Muscle of back (tissue), 13 donors: ENCODE measurements around the gene ZNF468. TPM values are rescaled to one million over a fixed set of nuclear protein-coding genes. Genes with fewer than 3 reads are reported as not detected.
"Not testable (repeated sequence)": the region's sequence is repeated elsewhere in the genome, so short reads cannot be mapped to it uniquely, and the experiment has no call there.

Experiments
- DNase-seq, 3 donors: peaks; one replicate each; pipeline versions ENCODE4 v3.0.0 to v3.0.0-alpha.2; 2013
- long read RNA-seq, 9 donors: transcript quantifications; one replicate each; lab custom pipeline, GENCODE V29; 2026
- polyA plus RNA-seq, 10 donors: library from polyadenylated mRNA; unstranded; fragments of 120-200 nt; gene quantifications; one replicate each; pipeline ENCODE4 v1.2.1, GENCODE V29; 2013; ENCODE audit not compliant: insufficient read length in 10 of 10

ZNF468 gene
- 10 to 100 TPM; 13.2 to 22.5 (median 18.1) TPM for polyA plus RNA-seq
- long read RNA-seq, donor 1, full-length matches to known transcripts, result 2 of 2 reads
- long read RNA-seq, donor 1, partial matches to known transcripts, result 0 of 2 reads
- long read RNA-seq, donor 1, other reads (novel, unspliced or antisense), result 0 of 2 reads
- long read RNA-seq, donor 2, result 0 reads
- long read RNA-seq, donor 3, result 0 reads
- long read RNA-seq, donor 4, result 0 reads
- long read RNA-seq, donor 5, result 0 reads
- long read RNA-seq, donor 6, full-length matches to known transcripts, result 1 of 1 reads
- long read RNA-seq, donor 6, partial matches to known transcripts, result 0 of 1 reads
- long read RNA-seq, donor 6, other reads (novel, unspliced or antisense), result 0 of 1 reads
- long read RNA-seq, donor 7, result 0 reads
- long read RNA-seq, donor 8, result 0 reads
- long read RNA-seq, donor 9, full-length matches to known transcripts, result 1 of 1 reads
- long read RNA-seq, donor 9, partial matches to known transcripts, result 0 of 1 reads
- long read RNA-seq, donor 9, other reads (novel, unspliced or antisense), result 0 of 1 reads

- peak; percentile 38 to 85 (median 66) for DNase-seq
Measured at GRCh38 chr19:52857378-52858191, at the start of gene ZNF468. ZNF468 (minus strand) TSS chr19:52857619; CDS start chr19:52854272, 3,347 bp downstream.

DNA sequence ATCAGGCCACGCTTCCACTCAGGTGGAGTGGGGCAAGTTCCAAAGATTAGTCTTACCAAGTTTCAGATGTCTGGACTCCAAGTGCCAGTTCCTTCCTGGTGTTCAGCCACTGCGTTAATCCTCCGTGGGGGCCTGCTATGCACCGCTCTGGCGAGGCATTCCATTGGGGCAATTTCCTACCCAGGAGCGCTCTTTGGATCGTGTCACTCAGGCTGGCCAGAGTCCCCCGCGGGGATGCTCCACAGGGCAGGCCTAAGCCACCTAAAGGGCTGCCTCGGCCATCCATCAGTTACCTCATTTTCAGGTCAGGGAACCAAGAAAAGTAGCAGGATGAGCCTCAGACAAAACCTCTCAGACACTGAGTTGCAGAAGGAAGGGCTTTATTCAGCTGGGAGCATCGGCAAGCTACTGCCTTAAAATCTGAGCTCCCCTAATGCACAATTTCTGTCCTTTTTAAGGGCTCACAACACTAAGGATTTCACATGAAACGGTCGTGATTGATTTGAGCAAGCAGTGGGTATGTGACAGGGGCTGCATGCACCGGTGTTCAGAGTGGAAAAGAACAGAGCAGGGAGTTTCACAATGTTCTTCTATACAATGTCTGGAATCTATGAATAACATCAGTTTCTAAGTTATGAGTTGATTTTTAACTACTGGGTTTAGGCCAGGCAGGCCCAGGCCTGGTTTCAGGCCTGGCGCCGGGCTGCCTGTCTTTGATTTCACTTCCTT is 46.8 kb upstream of the ZNF468 start:
- DNase-seq, result not testable (repeated sequence)

- no peak for DNase-seq
Measured at GRCh38 chr19:52901842-52902241, 44.4 kb upstream of the ZNF468 start.

GRCh38 chr19:52898596-52898995 is 41.2 kb upstream of the ZNF468 start:
- not testable (repeated sequence) for DNase-seq

DNA sequence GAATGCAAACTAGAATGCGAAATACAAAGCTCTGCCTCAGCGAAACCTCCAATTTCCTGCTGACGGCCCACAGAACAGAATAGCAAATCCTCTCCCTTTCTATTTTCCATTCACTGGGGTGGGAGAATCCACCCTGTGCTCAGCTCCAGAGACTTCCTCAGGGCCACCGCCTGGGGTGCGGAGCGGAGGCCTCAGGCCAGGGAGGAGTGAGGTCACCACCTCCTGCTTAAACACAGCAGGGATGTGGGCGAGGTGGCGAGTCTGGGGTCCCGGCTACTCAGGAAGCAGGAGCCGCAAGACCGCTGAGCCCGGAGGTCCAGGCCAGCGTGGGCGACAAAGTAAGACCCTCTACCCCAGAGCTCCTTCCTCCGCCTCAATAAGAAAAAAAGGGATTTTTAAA is 40.7 kb upstream of the ZNF468 start:
- no peak for DNase-seq

DNA sequence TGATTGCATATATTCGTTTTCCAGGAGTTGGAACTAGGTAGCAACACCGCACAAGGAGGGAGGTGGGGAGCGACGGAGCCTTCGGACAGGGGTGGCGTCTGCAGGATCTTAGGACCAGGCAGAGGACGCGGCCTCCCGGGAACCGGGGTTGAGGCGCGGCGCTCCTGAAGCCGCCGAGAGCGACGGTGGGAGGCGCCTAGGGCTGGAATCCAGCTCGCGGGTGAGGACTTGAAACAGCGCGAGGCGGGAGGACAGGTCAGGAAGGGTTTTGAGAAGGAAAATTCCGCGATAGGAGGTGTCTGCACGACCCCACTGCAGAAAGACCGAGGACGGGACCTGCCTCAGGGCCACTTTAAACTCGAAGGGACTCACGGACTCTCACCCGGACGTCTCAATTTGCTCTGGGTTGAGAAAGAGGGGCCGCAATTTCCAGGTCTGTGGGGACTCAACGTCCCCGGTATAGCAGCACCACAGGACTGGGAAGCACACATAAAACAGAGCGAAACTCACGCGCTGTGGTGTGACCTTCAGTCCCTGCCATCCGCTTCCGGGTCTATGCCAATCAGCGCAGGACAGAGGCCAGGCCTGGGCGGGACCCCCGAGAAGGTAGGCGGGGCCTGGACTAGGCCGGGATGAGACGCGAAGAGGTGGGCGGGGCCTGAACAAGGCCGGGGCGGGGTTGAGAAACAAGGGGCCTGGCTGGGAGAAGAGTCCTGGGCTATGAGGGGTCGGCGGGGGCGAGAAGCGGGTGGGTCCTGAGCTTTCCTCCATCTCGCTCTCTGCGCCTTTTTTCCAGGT is 39.9 kb upstream of the ZNF468 start, which contains the start of gene ZNF320:
ZNF320 (minus strand) TSS at position 498 of the 798 bp plus-strand sequence. CDS start 7,380 bp downstream, outside the sequence.
- DNase-seq, result peak; percentile 94 to 97 (median 96)

GRCh38 chr19:52896431-52897137 is 39.2 kb upstream of the ZNF468 start:
- DNase-seq, result peak in 2 of 3 donors; percentile 5 to 17

DNA sequence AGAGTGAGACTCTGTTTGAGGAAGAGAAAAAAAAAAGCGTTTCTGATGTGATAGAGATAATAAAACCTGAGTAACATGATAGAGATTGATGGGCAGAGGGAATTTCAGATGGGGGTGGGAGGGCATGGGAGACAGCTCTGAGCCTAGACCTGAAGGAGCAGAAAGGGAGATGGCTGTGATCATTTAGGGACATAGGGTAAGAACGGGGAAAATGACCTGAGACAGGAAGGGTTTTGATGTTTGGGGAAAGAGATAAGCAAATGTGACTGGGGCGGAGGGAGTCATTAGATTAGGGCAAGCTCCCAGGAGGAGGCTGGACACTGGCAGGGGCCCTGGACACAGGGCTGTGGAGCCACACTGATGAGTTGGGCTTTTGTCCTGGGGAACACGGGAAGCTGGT is 33.9 kb upstream of the ZNF468 start:
- no peak for DNase-seq

GRCh38 chr19:52889931-52890330 is 32.5 kb upstream of the ZNF468 start:
- no peak for DNase-seq

DNA sequence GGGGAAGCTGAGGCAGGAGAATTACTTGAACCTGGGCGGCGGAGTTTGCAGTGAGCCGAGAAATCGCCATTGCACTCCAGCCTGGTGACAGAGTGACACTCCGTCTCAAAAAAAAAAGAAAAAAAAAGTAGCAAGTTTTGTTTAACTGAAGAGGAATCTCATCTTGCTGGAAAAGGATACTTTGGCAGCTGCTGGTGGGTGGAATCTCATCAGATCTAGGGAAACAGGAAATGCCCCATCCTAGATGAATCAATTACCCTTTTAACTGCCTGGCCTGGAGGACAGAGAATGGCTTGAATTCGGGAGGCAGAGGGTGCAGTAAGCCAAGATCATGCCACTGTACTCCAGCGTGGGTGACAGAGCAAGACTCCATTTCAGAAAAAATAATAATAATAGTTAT is 31.7 kb upstream of the ZNF468 start:
- DNase-seq, result no peak

DNA sequence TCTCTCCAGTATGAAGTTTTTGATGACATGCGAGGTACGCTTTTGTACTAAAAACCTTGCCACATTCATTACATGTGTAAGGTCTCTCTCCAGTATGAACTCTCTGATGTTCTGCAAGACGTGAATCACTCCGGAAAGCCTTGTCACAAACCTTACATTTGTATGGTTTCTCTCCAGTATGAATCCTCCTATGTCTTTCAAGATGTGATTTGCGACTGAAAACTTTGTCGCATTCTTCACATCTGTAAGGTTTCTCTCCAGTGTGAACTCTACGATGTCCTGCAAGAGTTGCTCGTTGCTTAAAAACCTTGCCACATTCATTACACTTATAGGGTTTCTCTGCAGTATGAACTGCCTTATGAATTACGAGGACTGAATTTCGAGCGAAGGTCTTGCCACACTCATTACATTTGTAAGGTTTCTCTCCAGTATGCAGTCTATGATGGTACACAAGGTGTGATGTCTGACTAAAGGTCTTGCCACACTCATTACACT is 23.5 kb upstream of the ZNF468 start:
- DNase-seq, result no peak

GRCh38 chr19:52872996-52873395 is 15.6 kb upstream of the ZNF468 start:
- DNase-seq, result not testable (repeated sequence)

GRCh38 chr19:52871466-52871865 is 14.0 kb upstream of the ZNF468 start:
- DNase-seq, result no peak

DNA sequence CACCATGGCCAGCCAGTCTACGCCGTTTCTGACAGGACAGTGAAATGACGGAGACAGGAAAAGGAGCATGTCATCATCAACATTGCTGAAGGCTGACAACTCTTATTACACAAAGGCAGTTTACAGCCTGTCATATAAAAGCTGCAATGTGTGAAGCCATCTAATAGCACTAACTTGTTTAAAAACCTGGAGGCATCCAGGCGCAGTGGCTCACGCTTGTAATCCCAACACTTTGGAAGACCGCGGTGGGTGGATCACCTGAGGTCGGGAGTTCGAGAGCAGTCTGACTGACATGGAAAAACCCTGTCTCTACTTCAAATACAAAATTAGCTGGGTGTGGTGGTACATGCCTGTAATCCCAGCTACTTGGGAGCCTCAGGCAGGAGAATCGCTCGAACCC is 10.6 kb upstream of the ZNF468 start:
- DNase-seq, result not testable (repeated sequence)

GRCh38 chr19:52856540-52857377 is 660 bp downstream of the ZNF468 start:
- DNase-seq, result peak; percentile 2 to 23 (median 4)

DNA sequence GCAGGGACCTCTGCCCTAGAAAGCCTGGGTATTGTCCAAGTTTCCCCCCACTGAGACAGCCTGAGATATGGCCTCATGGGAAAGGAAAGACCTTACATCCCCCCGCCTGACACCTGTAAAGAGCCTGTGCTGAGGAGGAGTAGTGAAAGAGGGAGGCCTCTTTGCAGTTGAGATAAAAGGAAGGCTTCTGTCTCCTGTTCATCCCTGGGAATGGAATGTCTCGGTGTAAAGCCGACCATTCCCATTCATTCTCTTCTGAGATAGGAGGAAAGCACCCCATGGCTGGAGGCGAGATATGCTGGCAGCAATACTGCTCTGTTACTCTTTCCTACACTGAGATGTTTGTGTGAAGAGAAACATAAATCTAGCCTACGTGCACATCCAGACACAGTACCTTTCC is 10.1 kb downstream of the ZNF468 start:
- DNase-seq, result not testable (repeated sequence)

DNA sequence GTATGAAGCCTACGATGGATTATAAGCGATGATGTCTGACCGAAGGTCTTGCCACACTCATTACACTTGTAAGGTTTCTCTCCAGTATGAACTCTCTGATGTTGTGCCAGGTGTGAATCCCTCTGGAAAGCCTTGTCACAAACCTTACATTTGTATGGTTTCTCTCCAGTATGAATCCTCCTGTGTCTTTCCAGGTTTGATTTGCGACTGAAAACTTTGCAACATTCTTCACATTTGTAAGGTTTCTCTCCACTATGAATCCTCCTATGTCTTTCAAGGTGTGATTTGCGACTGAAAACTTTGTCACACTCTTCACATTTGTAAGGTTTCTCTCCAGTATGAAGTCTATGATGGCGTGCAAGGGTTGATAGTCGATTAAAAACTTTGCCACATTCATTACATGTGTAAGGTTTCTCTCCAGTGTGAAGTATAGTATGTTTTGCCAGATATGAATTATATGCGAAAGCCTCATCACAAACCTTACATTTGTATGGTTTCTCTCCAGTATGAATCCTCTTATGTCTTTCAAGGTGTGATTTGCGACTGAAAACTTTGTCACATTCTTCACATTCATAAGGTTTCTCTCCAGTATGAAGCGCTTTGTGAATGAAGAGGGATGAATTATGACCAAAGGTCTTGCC is 16.5 kb downstream of the ZNF468 start:
- not testable (repeated sequence) for DNase-seq

DNA sequence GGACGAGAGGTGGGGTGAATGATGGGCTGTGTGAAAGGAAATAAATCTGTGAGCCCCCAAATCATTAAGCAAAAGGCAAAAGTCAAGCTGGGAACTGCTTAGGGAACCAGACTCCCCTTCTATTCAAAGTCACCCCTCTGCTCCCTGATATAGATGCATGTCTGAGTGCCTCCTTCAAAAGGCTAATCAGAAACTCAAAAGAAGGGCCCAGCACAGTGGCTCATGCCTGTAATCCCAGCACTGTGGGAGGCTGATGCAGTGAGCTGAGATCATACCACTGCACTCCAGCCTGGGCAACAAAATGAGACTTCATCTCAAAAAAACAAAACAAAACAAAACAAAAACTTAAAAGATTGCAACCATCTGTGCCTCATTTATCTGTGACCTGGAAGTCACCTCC is 23.1 kb downstream of the ZNF468 start:
- not testable (repeated sequence) for DNase-seq
